GM12878 (cell line): ENCODE results near the gene NRXN3. TPM values are rescaled to one million over a fixed set of nuclear protein-coding genes. Genes with fewer than 3 reads are reported as not detected.

Experiments used
- ATAC-seq: fragments of 200-7000 bp; cut with Tn5 transposase; 3 replicates; pipeline ENCODE4 v1.9.1; 2020; ENCODE audit warnings: mild to moderate bottlenecking, moderate library complexity
- BruUV-seq: library from RNA; stranded (reverse); fragments of 400-500 nt; replicated peaks from 2 replicates; lab custom pipeline; 2021; lab: Mats Ljungman, UMichigan
- CTCF ChIA-PET: fragments of 300-600 bp; sonication (Branson Sonifier 250); formaldehyde crosslinking; extraction: SDS; loops from one replicate; lab custom pipeline; 2021; ENCODE audit warnings: inconsistent platforms; lab: Yijun Ruan, JAX
- POLR2A ChIA-PET: fragments of 350-600 bp; formaldehyde crosslinking; extraction: SDS; loops from one replicate; lab custom pipeline; 2021; ENCODE audit warnings: inconsistent platforms; lab: Charles Lee
- RAD21 ChIA-PET: fragments of 300-600 bp; sonication (Branson Sonifier 250); formaldehyde crosslinking; loops from one replicate; lab custom pipeline; 2023; ENCODE audit warnings: antibody characterized with exemption; ENCODE audit not compliant: unreplicated experiment; lab: Charles Lee
- SMC1A ChIA-PET: fragments of 300-600 bp; sonication (Branson Sonifier 250); formaldehyde crosslinking; loops from one replicate; lab custom pipeline; 2023; ENCODE audit not compliant: unreplicated experiment, uncharacterized antibody; lab: Charles Lee
- DNase-seq: peaks from one replicate; pipeline ENCODE4 v3.0.0-alpha.2; 2011; ENCODE audit warnings: low read depth, low spot score
- FAIRE-seq: peaks from 3 replicates; lab custom pipeline; 2011; peaks lifted over from hg19 to GRCh38; lab: Jason Lieb, UNC
- H2AFZ ChIP-seq: 2 replicates; pipeline ENCODE4 v1.6.0; 2011; ENCODE audit warnings: low read depth, low read length, control low read depth; ENCODE audit not compliant: control insufficient read depth
- H3K27ac ChIP-seq: 2 replicates; pipeline ENCODE4 v1.5.1; 2011; ENCODE audit warnings: control low read depth; ENCODE audit not compliant: control insufficient read depth, insufficient read depth
- H3K27me3 ChIP-seq, 2 experiments: replicated peaks in 1 of 2; 2 replicates each; pipeline versions ENCODE4 v1.6.0 to v1.6.1; 2011; ENCODE audit warnings: low read length in 1 of 2; ENCODE audit not compliant: control insufficient read depth in 2 of 2, insufficient read depth in 2 of 2
- H3K36me3 ChIP-seq, 2 experiments: 2 replicates each; pipeline ENCODE4 v1.5.1; 2011; ENCODE audit warnings: low read length in 1 of 2; ENCODE audit not compliant: control insufficient read depth in 2 of 2, insufficient read depth in 2 of 2
- H3K4me1 ChIP-seq: 2 replicates; pipeline ENCODE4 v1.6.1; 2011; ENCODE audit warnings: mild to moderate bottlenecking, low read length, moderate library complexity, mixed read lengths; ENCODE audit not compliant: control insufficient read depth, insufficient read depth
- H3K4me2 ChIP-seq: 2 replicates; pipeline ENCODE4 v1.6.0; 2011; ENCODE audit warnings: control low read depth; ENCODE audit not compliant: control insufficient read depth, insufficient read depth
- H3K4me3 ChIP-seq: fragments of 200-600 bp; sonication (generic); 2 replicates; pipeline ENCODE4 v1.5.1; 2016
- H3K79me2 ChIP-seq: 2 replicates; pipeline ENCODE4 v1.6.0; 2011; ENCODE audit warnings: low read length; ENCODE audit not compliant: control insufficient read depth, insufficient read depth
- H3K9ac ChIP-seq: 2 replicates; pipeline ENCODE4 v1.8.0; 2011; ENCODE audit warnings: low read length, control low read depth, mixed read lengths; ENCODE audit not compliant: control insufficient read depth, insufficient read depth
- H3K9me3 ChIP-seq: replicated peaks from 3 replicates; pipeline ENCODE4 v1.5.1; 2011; ENCODE audit warnings: mild to moderate bottlenecking, low read length; ENCODE audit not compliant: control insufficient read depth, insufficient read depth
- H4K20me1 ChIP-seq: 2 replicates; pipeline ENCODE4 v1.6.0; 2011; ENCODE audit not compliant: control insufficient read depth, insufficient read depth
- ATF3 ChIP-seq: IDR thresholded peaks from 2 replicates; pipeline ENCODE4 v1.6.1; 2011; ENCODE audit warnings: low read depth, mild to moderate bottlenecking, low read length, moderate library complexity, borderline replicate concordance; ENCODE audit errors: extremely low read depth
- BCL3 ChIP-seq: IDR thresholded peaks from 2 replicates; pipeline ENCODE4 v1.6.1; 2011; ENCODE audit warnings: borderline replicate concordance, low read depth, mild to moderate bottlenecking, moderate library complexity, low read length; ENCODE audit not compliant: insufficient read depth, poor library complexity, severe bottlenecking
- ZBTB11 ChIP-seq: fragments of 450-650 bp; formaldehyde crosslinking; IDR thresholded peaks from 2 replicates; pipeline ENCODE4 v1.5.0; 2022; ENCODE audit warnings: mild to moderate bottlenecking, missing genetic modification characterization
- ZNF592 ChIP-seq: fragments of 450-650 bp; IDR thresholded peaks from 2 replicates; pipeline ENCODE4 v1.6.1; 2017; ENCODE audit warnings: mild to moderate bottlenecking, moderate library complexity
- WGBS: methylation state at CpG from one replicate; pipeline ENCODE4 v1.1.6; 2016; ENCODE audit warnings: low lambda C conversion rate; ENCODE audit not compliant: insufficient replicate concordance, insufficient coverage; ENCODE audit errors: missing lambda C conversion rate; 5-methylcytosine and 5-hydroxymethylcytosine counted together
- in situ Hi-C: fragments of 300-500 bp; cut with MboI; formaldehyde crosslinking; loops from 9 replicates; pipeline ENCODE4 v1.14.3; 2018; ENCODE audit warnings: mixed read lengths
- intact Hi-C: fragments of 100-400 bp; cut with micrococcal nuclease; formaldehyde crosslinking; loops from one replicate; pipeline ENCODE4 v1.14.2; 2022; ENCODE audit not compliant: unreplicated experiment
- polyA plus RNA-seq, 11 experiments: library from polyadenylated mRNA; depleted of rRNA in 4 of 11; unstranded in 6 of 11; stranded (reverse) in 5 of 11; fragments of >200 nt; fragmentation: Nextera tagmentation in 4 of 11; fragmentation: Illumina TruSeq in 1 of 11; extraction: Ambion mirVana in 4 of 11; extraction: Trizol in 1 of 11; gene quantifications; 1 replicate in 1 of 11; 2 replicates in 10 of 11; pipeline versions ENCODE4 v1.2.1 to v1.2.3, GENCODE V29; 2011 to 2016; ENCODE audit warnings: inconsistent platforms in 2 of 11, missing spikeins in 2 of 11, low read depth in 1 of 11
- total RNA-seq, 4 experiments: library from RNA; depleted of rRNA in 3 of 4; stranded (reverse); fragments of >200 nt in 3 of 4; fragmentation: Illumina TruSeq in 1 of 4; extraction: Trizol in 1 of 4; gene quantifications; 2 replicates each; pipeline versions ENCODE4 v1.2.1 to v1.2.3, GENCODE V29; 2013 to 2021

NRXN3 gene
- total and polyA plus RNA-seq, 10 of the 15 experiments (the other 5 are each of a cell fraction or from before 2014, with no cell fraction given): 0.52 to 3.3 (median 1.4) TPM

GRCh38 chr14:78782551-78782950 is 612.4 kb downstream of the NRXN3 start:
- TF ChIP-seq ATF3 (no peak), ZBTB11 (CRISPR knock-in tag) (no peak)
- Histone ChIP-seq H3K79me2 (no peaks in the 10 kb centered on the region), H3K4me1 (no peaks in the 10 kb centered on the region), H4K20me1 (no peaks in the 10 kb centered on the region), H2AFZ (no peak overlapping the region), H3K4me3 (no peak overlapping the region), H3K4me2 (no peak overlapping the region), H3K9me3 (no peaks in the 10 kb centered on the region; the same call in 2 of the 3 replicates), H3K36me3 (no peaks in the 10 kb centered on the region), H3K27me3 (no peaks in the 10 kb centered on the region), H3K27ac (no peak overlapping the region), H3K9ac (no peak overlapping the region)
- ATAC-seq: no peak
- CTCF ChIA-PET: no interaction called here
- FAIRE-seq: no peak
- BruUV-seq: no TSS peak
- intact Hi-C loops (no loop called here), in situ Hi-C loops (no loop called here)
- RAD21 ChIA-PET: no interaction called here
- 86% methylated on average over 1 of the region's 1 CpG for WGBS
- SMC1A ChIA-PET: interaction anchor here (1.0 kb wide), 1 partner anchor 41 kb away, joined by 4 read pairs; no protein-coding TSS in a partner anchor
- no peak for DNase-seq
- POLR2A ChIA-PET: no interaction called here

- intact Hi-C loops: no loop called here
- Histone ChIP-seq H3K4me1 (no peaks in the 10 kb centered on the region), H3K4me3 (no peak overlapping the region), H4K20me1 (no peaks in the 10 kb centered on the region; the same call in 1 of the 2 replicates), H3K27ac (no peak overlapping the region), H3K4me2 (no peak overlapping the region), H2AFZ (no peak overlapping the region), H3K9ac (no peak overlapping the region), H3K36me3 (no peaks in the 10 kb centered on the region), H3K79me2 (no peaks in the 10 kb centered on the region), H3K27me3 (no peaks in the 10 kb centered on the region), H3K9me3 (no peaks in the 10 kb centered on the region)
- ATAC-seq (no peak), FAIRE-seq (no peak), DNase-seq (no peak)
- RAD21 ChIA-PET: no interaction called here
- WGBS: 32% methylated on average over 4 of the region's 4 CpGs
- no TSS peak for BruUV-seq
- CTCF ChIA-PET: no interaction called here
- in situ Hi-C loops: no loop called here
- POLR2A ChIA-PET: no interaction called here
- SMC1A ChIA-PET: no interaction called here
- no peak for TF ChIP-seq ZNF592
- TF ChIP-seq BCL3: no peak
Observed at GRCh38 chr14:78785265-78785664, 615.1 kb downstream of the NRXN3 start.
